Measurements from ENCODE around the gene ABTB2. TPM values are rescaled to one million over a fixed set of nuclear protein-coding genes. Genes with fewer than 3 reads are reported as not detected.

ABTB2 gene
- total and polyA plus RNA-seq, 2 donors: 1.6 to 2.6 TPM

GRCh38 chr11:34356913-34357700 is 703 bp downstream of the ABTB2 start:
- H3K36me3 ChIP-seq (ENCODE audit: control insufficient read depth in 2 of 2, insufficient read depth in 2 of 2, low read length in 1 of 2): no peaks in the 10 kb centered on the region
- DNase-seq (ENCODE audit: low read depth in 6 of 9, low spot score in 9 of 9): peak in 5 of 9 donors; percentile 36 to 73 (median 53)
- peak overlapping the region; percentile 36 to 54 for H3K27ac ChIP-seq (ENCODE audit: low read depth in 1 of 2, low read length in 1 of 2)
- H3K27me3 ChIP-seq (ENCODE audit: control insufficient read depth in 2 of 2, insufficient read depth in 1 of 2, low read length in 1 of 2): peaks cover 9 to 23% of the 10 kb centered on the region in 2 donors
- H3K9me3 ChIP-seq (ENCODE audit: control insufficient read depth in 2 of 2, insufficient read depth in 1 of 2, low read length in 1 of 2): no peaks in the 10 kb centered on the region
- WGBS: under 1% methylated on average over 83 of the region's 83 CpGs
- peaks cover 12 to 31% of the 10 kb centered on the region in 2 donors for H3K4me1 ChIP-seq (ENCODE audit: control insufficient read depth in 2 of 2, insufficient read depth in 2 of 2, low read length in 2 of 2)
- peak overlapping the region; percentile 56 to 72 for H3K4me3 ChIP-seq (ENCODE audit: low read length in 2 of 2)

- no peak for DNase-seq (ENCODE audit: low read depth in 6 of 9, low spot score in 9 of 9)
- 11% methylated on average over 19 of the region's 19 CpGs for WGBS
- Histone ChIP-seq H3K36me3 (ENCODE audit: control insufficient read depth in 2 of 2, insufficient read depth in 2 of 2, low read length in 1 of 2) (no peaks in the 10 kb centered on the region), H3K4me3 (ENCODE audit: low read length in 2 of 2) (peak overlapping the region; percentile 56 to 72), H3K4me1 (ENCODE audit: control insufficient read depth in 2 of 2, insufficient read depth in 2 of 2, low read length in 2 of 2) (peaks cover 15 to 31% of the 10 kb centered on the region in 2 donors), H3K27ac (ENCODE audit: low read depth in 1 of 2, low read length in 1 of 2) (no peak overlapping the region), H3K27me3 (ENCODE audit: control insufficient read depth in 2 of 2, insufficient read depth in 1 of 2, low read length in 1 of 2) (peaks cover 9 to 23% of the 10 kb centered on the region in 2 donors), H3K9me3 (ENCODE audit: control insufficient read depth in 2 of 2, insufficient read depth in 1 of 2, low read length in 1 of 2) (no peaks in the 10 kb centered on the region)
Observed at GRCh38 chr11:34356576-34356912, 1.3 kb downstream of the ABTB2 start.

GRCh38 chr11:34356130-34356529 is 1.7 kb downstream of the ABTB2 start:
- peaks cover 9 to 23% of the 10 kb centered on the region in 2 donors for H3K27me3 ChIP-seq (ENCODE audit: control insufficient read depth in 2 of 2, insufficient read depth in 1 of 2, low read length in 1 of 2)
- peak overlapping the region; percentile 56 to 72 for H3K4me3 ChIP-seq (ENCODE audit: low read length in 2 of 2)
- H3K36me3 ChIP-seq (ENCODE audit: control insufficient read depth in 2 of 2, insufficient read depth in 2 of 2, low read length in 1 of 2): no peaks in the 10 kb centered on the region
- peaks cover 15 to 31% of the 10 kb centered on the region in 2 donors for H3K4me1 ChIP-seq (ENCODE audit: control insufficient read depth in 2 of 2, insufficient read depth in 2 of 2, low read length in 2 of 2)
- 50% methylated on average over 7 of the region's 7 CpGs for WGBS
- DNase-seq (ENCODE audit: low read depth in 6 of 9, low spot score in 9 of 9): peak in 2 of 9 donors; percentile 17 to 48
- no peaks in the 10 kb centered on the region for H3K9me3 ChIP-seq (ENCODE audit: control insufficient read depth in 2 of 2, insufficient read depth in 1 of 2, low read length in 1 of 2)
- no peak overlapping the region for H3K27ac ChIP-seq (ENCODE audit: low read depth in 1 of 2, low read length in 1 of 2)

GRCh38 chr11:34355726-34356125 is 2.1 kb downstream of the ABTB2 start:
- H3K27ac ChIP-seq (ENCODE audit: low read depth in 1 of 2, low read length in 1 of 2): no peak overlapping the region
- H3K4me1 ChIP-seq (ENCODE audit: control insufficient read depth in 2 of 2, insufficient read depth in 2 of 2, low read length in 2 of 2): peaks cover 15 to 31% of the 10 kb centered on the region in 2 donors
- 97% methylated on average over 3 of the region's 3 CpGs for WGBS

GRCh38 chr11:34354782-34355181 is 3.0 kb downstream of the ABTB2 start:
- DNase-seq (ENCODE audit: low read depth in 6 of 9, low spot score in 9 of 9): no peak
- H3K4me1 ChIP-seq (ENCODE audit: control insufficient read depth in 2 of 2, insufficient read depth in 2 of 2, low read length in 2 of 2): peaks cover 15 to 31% of the 10 kb centered on the region in 2 donors
- H3K27me3 ChIP-seq (ENCODE audit: control insufficient read depth in 2 of 2, insufficient read depth in 1 of 2, low read length in 1 of 2): peaks cover 9 to 23% of the 10 kb centered on the region in 2 donors
- no peak overlapping the region for H3K27ac ChIP-seq (ENCODE audit: low read depth in 1 of 2, low read length in 1 of 2)
- H3K9me3 ChIP-seq (ENCODE audit: control insufficient read depth in 2 of 2, insufficient read depth in 1 of 2, low read length in 1 of 2): no peaks in the 10 kb centered on the region
- H3K36me3 ChIP-seq (ENCODE audit: control insufficient read depth in 2 of 2, insufficient read depth in 2 of 2, low read length in 1 of 2): no peaks in the 10 kb centered on the region
- no peak overlapping the region for H3K4me3 ChIP-seq (ENCODE audit: low read length in 2 of 2)

More at GRCh38 chr11:34355726-34356125, 2.1 kb downstream of the ABTB2 start:
- no peak for DNase-seq (ENCODE audit: low read depth in 6 of 9, low spot score in 9 of 9)
- Histone ChIP-seq H3K4me3 (ENCODE audit: low read length in 2 of 2) (peak overlapping the region in 1 of 2 donors; percentile 72), H3K36me3 (ENCODE audit: control insufficient read depth in 2 of 2, insufficient read depth in 2 of 2, low read length in 1 of 2) (no peaks in the 10 kb centered on the region), H3K27me3 (ENCODE audit: control insufficient read depth in 2 of 2, insufficient read depth in 1 of 2, low read length in 1 of 2) (peaks cover 9 to 23% of the 10 kb centered on the region in 2 donors), H3K9me3 (ENCODE audit: control insufficient read depth in 2 of 2, insufficient read depth in 1 of 2, low read length in 1 of 2) (no peaks in the 10 kb centered on the region)

- no peak overlapping the region for H3K27ac ChIP-seq (ENCODE audit: low read depth in 1 of 2, low read length in 1 of 2)
- no peak overlapping the region for H3K4me3 ChIP-seq (ENCODE audit: low read length in 2 of 2)
- H3K9me3 ChIP-seq (ENCODE audit: control insufficient read depth in 2 of 2, insufficient read depth in 1 of 2, low read length in 1 of 2): no peaks in the 10 kb centered on the region
- H3K27me3 ChIP-seq (ENCODE audit: control insufficient read depth in 2 of 2, insufficient read depth in 1 of 2, low read length in 1 of 2): peaks cover 9 to 23% of the 10 kb centered on the region in 2 donors
- no peaks in the 10 kb centered on the region for H3K36me3 ChIP-seq (ENCODE audit: control insufficient read depth in 2 of 2, insufficient read depth in 2 of 2, low read length in 1 of 2)
- 99% methylated on average over 4 of the region's 4 CpGs for WGBS
- peaks cover 16 to 33% of the 10 kb centered on the region in 2 donors for H3K4me1 ChIP-seq (ENCODE audit: control insufficient read depth in 2 of 2, insufficient read depth in 2 of 2, low read length in 2 of 2)
- DNase-seq (ENCODE audit: low read depth in 6 of 9, low spot score in 9 of 9): no peak
Observed at GRCh38 chr11:34353881-34354280, 3.9 kb downstream of the ABTB2 start.

- DNase-seq (ENCODE audit: low read depth in 6 of 9, low spot score in 9 of 9): no peak
- Histone ChIP-seq H3K4me3 (ENCODE audit: low read length in 2 of 2) (no peak overlapping the region), H3K4me1 (ENCODE audit: control insufficient read depth in 2 of 2, insufficient read depth in 2 of 2, low read length in 2 of 2) (peaks cover 20 to 26% of the 10 kb centered on the region in 2 donors), H3K27me3 (ENCODE audit: control insufficient read depth in 2 of 2, insufficient read depth in 1 of 2, low read length in 1 of 2) (peaks cover 9 to 15% of the 10 kb centered on the region in 2 donors), H3K9me3 (ENCODE audit: control insufficient read depth in 2 of 2, insufficient read depth in 1 of 2, low read length in 1 of 2) (no peaks in the 10 kb centered on the region), H3K36me3 (ENCODE audit: control insufficient read depth in 2 of 2, insufficient read depth in 2 of 2, low read length in 1 of 2) (no peaks in the 10 kb centered on the region), H3K27ac (ENCODE audit: low read depth in 1 of 2, low read length in 1 of 2) (no peak overlapping the region)
- 81% methylated on average over 4 of the region's 4 CpGs for WGBS
Observed at GRCh38 chr11:34351687-34352469, 5.9 kb downstream of the ABTB2 start.

- peaks cover 4 to 6% of the 10 kb centered on the region in 2 donors for H3K27me3 ChIP-seq (ENCODE audit: control insufficient read depth in 2 of 2, insufficient read depth in 1 of 2, low read length in 1 of 2)
- H3K4me1 ChIP-seq (ENCODE audit: control insufficient read depth in 2 of 2, insufficient read depth in 2 of 2, low read length in 2 of 2): peaks cover 11 to 18% of the 10 kb centered on the region in 2 donors
- 98% methylated on average over 3 of the region's 3 CpGs for WGBS
- H3K36me3 ChIP-seq (ENCODE audit: control insufficient read depth in 2 of 2, insufficient read depth in 2 of 2, low read length in 1 of 2): no peaks in the 10 kb centered on the region
- H3K27ac ChIP-seq (ENCODE audit: low read depth in 1 of 2, low read length in 1 of 2): no peak overlapping the region
- DNase-seq (ENCODE audit: low read depth in 6 of 9, low spot score in 9 of 9): no peak
- H3K9me3 ChIP-seq (ENCODE audit: control insufficient read depth in 2 of 2, insufficient read depth in 1 of 2, low read length in 1 of 2): no peaks in the 10 kb centered on the region
- H3K4me3 ChIP-seq (ENCODE audit: low read length in 2 of 2): no peak overlapping the region
Observed at GRCh38 chr11:34351051-34351450, 6.8 kb downstream of the ABTB2 start.

GRCh38 chr11:34349882-34350281 is 7.9 kb downstream of the ABTB2 start:
- no peak for DNase-seq (ENCODE audit: low read depth in 6 of 9, low spot score in 9 of 9)
- H3K9me3 ChIP-seq (ENCODE audit: control insufficient read depth in 2 of 2, insufficient read depth in 1 of 2, low read length in 1 of 2): no peaks in the 10 kb centered on the region
- peaks cover 0 to 2% of the 10 kb centered on the region in 2 donors for H3K27me3 ChIP-seq (ENCODE audit: control insufficient read depth in 2 of 2, insufficient read depth in 1 of 2, low read length in 1 of 2)
- no peaks in the 10 kb centered on the region for H3K36me3 ChIP-seq (ENCODE audit: control insufficient read depth in 2 of 2, insufficient read depth in 2 of 2, low read length in 1 of 2)
- H3K27ac ChIP-seq (ENCODE audit: low read depth in 1 of 2, low read length in 1 of 2): no peak overlapping the region
- H3K4me3 ChIP-seq (ENCODE audit: low read length in 2 of 2): no peak overlapping the region
- peaks cover 9 to 11% of the 10 kb centered on the region in 2 donors for H3K4me1 ChIP-seq (ENCODE audit: control insufficient read depth in 2 of 2, insufficient read depth in 2 of 2, low read length in 2 of 2)
- WGBS: 97% methylated on average over 6 of the region's 6 CpGs
